GM12864 (cell line): ENCODE data around the gene CEBPZ.

Source experiments
- DNase-seq: peaks from one replicate; pipeline ENCODE4 v3.0.0-alpha.2; 2011; ENCODE audit warnings: low read depth
- H3K4me3 ChIP-seq: 2 replicates; pipeline ENCODE4 v1.5.1; 2011; ENCODE audit warnings: mild to moderate bottlenecking, low read depth, low read length, control low read depth
- TF ChIP-seq, protein P1 (sequence below): IDR thresholded peaks from 2 replicates; pipeline ENCODE4 v1.5.1; 2011; ENCODE audit warnings: low read depth, mild to moderate bottlenecking, moderate library complexity, low read length, control low read depth, inconsistent platforms; ENCODE audit errors: missing control alignments

Gene CEBPZ

DNA sequence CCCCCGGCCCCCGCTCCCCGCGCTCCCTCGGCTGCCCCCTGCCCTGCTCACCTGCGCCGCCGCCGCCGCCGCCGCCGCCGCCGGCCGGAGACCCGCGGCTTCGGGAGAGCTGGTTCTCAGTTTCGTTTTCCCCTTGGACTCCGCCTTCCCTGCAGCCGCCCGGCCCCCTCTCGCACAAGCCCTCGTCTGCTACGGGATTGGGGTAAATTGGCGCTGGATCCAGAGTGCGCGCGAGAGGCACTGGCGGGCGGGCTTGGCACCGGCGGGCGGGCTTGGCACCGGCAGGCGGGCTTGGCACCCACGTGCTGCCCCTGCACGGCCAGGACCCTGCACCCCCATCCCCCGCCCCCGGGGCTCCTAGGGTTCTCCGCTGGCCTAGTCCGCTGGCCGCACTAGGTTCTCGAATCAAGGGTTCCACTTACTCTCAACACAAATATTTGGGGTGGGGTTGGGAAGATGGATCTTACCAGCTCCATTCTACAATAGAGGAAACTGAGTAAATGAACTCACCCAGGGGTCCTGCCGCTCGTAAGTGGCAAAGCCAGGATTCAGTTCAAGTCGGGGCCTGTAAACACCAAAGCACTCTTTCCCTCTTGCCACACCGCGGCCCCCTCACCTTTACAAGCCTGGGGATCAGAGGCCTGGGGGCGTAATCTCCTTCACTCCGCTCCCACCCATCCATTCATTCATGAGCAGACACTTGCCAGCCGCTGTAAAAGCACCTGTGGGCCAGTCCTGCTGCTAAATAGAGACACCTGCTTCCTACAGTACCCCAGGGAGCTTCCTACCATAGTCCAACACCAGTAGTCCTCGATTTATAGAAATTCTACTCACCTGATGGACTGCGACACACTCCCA lies 74.3 kb downstream of the CEBPZ start, which contains the start of gene EIF2AK2:
Gene EIF2AK2 (minus strand): TSS at position 124 of the 858 bp plus-strand sequence. CDS start 9,174 bp downstream, outside the sequence.
- H3K4me3 ChIP-seq, result peak within 1 kb of the TSS; percentile 81
- TF ChIP-seq, protein P1, sequence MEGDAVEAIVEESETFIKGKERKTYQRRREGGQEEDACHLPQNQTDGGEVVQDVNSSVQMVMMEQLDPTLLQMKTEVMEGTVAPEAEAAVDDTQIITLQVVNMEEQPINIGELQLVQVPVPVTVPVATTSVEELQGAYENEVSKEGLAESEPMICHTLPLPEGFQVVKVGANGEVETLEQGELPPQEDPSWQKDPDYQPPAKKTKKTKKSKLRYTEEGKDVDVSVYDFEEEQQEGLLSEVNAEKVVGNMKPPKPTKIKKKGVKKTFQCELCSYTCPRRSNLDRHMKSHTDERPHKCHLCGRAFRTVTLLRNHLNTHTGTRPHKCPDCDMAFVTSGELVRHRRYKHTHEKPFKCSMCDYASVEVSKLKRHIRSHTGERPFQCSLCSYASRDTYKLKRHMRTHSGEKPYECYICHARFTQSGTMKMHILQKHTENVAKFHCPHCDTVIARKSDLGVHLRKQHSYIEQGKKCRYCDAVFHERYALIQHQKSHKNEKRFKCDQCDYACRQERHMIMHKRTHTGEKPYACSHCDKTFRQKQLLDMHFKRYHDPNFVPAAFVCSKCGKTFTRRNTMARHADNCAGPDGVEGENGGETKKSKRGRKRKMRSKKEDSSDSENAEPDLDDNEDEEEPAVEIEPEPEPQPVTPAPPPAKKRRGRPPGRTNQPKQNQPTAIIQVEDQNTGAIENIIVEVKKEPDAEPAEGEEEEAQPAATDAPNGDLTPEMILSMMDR, result no peak
- peak; percentile 45 for DNase-seq

DNA sequence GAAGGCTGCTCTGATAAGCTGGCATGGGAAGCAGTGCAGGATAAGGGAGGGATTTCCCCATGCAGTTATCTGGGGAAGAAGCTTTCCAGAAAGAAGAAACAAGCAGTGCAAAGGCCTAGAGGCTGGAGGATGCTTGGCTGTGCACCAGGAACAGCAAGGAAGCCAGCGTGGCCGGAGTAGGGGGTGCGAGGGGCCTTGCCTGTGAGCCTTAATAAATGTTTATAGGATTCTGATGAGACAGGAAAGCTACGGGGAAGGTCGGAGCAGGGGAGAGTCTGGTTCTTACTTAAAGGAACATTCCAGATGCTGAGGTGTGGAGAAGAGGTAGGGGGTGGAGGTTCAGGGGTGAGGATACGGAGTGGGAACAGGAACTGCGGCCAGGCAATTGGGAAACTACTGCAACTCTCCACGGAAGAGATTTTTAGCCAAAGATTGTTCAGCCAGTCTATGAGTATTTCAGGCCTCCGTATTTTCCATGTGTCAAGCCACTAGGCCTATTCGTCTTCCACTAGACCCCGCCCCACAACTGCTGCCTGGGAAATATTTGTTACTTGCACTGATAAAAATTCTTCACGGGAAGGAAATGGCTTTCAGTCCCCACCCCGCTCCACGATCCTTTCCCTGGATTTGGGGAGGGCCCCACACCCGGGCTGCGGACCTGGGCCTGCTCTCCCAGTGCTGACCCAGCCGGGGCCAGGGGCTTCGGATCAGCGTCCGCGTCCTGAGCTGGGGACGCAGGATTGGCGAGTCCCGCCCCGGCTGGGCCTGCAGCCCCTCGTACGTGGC lies 75.1 kb downstream of the CEBPZ start:
- DNase-seq, result no peak
- TF ChIP-seq, protein P1, result no peak
- peak overlapping the region; percentile 81 for H3K4me3 ChIP-seq

DNA sequence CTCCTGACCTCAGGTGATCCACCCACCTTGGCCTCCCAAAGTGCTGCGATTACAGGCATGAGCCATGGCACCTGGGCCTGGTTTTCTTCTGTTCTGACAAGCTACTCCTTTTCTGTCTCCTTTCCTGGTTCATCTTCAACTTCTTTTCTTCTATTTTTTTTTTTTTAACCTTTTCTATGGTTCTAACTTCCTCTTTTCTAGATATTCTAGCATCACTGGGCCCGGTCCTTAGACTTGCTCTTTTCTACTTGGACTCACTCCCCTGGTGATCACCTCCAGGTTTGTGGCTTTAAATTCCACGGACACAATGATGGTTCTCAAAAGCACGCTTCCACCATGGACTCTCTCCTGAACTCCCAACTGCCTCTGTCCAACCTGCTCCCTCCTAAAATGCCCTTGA lies 76.6 kb downstream of the CEBPZ start:
- H3K4me3 ChIP-seq, result peak overlapping the region; percentile 81
- no peak for DNase-seq
- TF ChIP-seq, protein P1, result no peak

DNA sequence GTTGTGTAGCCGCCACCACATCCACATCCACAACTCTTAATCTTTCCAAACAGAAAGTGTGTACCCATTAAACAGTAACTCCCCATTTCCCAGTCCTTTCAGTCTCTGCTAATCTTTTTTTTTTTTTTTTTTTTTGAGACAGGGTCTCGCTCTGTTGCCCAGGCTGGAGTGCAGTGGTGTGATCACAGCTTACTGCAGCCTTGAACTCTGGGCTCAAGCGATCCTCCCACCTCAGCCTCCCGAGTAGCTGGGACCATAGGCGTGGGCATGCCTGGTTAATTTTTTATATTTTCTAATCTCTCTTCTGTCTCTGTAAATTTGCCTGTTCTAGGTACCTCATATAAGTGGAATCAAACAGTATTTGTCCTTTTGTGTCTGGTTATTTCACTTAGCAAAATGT lies 78.2 kb downstream of the CEBPZ start:
- no peak overlapping the region for H3K4me3 ChIP-seq
- DNase-seq, result no peak
- TF ChIP-seq, protein P1, result no peak
